Upper lobe of right lung (tissue), 1 donor: ENCODE data around the gene ATP5MC3. TPM values are rescaled to one million over a fixed set of nuclear protein-coding genes. Genes with fewer than 3 reads are reported as not detected.

Source experiments
- ATAC-seq: fragments of 200-7000 bp; cut with Tn5 transposase; one replicate; pipeline ENCODE4 v1.9.1; 2020; ENCODE audit warnings: mild to moderate bottlenecking, moderate library complexity
- DNase-seq: peaks from one replicate; pipeline ENCODE4 v3.0.0-alpha.2; 2020
- H3K27ac ChIP-seq: fragments of 200-600 bp; one replicate; pipeline ENCODE4 v1.8.0; 2022
- H3K27me3 ChIP-seq: fragments of 200-600 bp; one replicate; pipeline ENCODE4 v1.8.0; 2022; ENCODE audit warnings: mild to moderate bottlenecking
- H3K36me3 ChIP-seq: fragments of 200-600 bp; one replicate; pipeline ENCODE4 v1.8.0; 2022
- H3K4me1 ChIP-seq: fragments of 200-600 bp; one replicate; pipeline ENCODE4 v1.8.0; 2022
- H3K4me3 ChIP-seq: fragments of 200-600 bp; one replicate; pipeline ENCODE4 v1.8.0; 2022; ENCODE audit warnings: mild to moderate bottlenecking
- H3K9me3 ChIP-seq: fragments of 200-600 bp; one replicate; pipeline ENCODE4 v1.8.0; 2022
- intact Hi-C: fragments of 100-400 bp; cut with DNase I; formaldehyde crosslinking; loops from one replicate; pipeline ENCODE4 v1.11.0; 2022
- total RNA-seq: library from RNA; stranded (reverse); fragmentation: NEBNext Ultra II Directional; extraction: Animal tissue kit (Norgen Biotek cat#: 25700); gene quantifications from one replicate; pipeline ENCODE4 v1.2.1, GENCODE V29; 2021
- TF ChIP-seq, protein P1 (sequence below): fragments of 200-600 bp; IDR thresholded peaks from one replicate; pipeline ENCODE4 v1.8.0; 2022; ENCODE audit warnings: antibody characterized with exemption
- donor health status: DM: no; HTN: yes; CAD: no; lungs with severe emphysema.

Gene ATP5MC3
- total RNA-seq, 1 donor from 2014 or later: 113 TPM

DNA sequence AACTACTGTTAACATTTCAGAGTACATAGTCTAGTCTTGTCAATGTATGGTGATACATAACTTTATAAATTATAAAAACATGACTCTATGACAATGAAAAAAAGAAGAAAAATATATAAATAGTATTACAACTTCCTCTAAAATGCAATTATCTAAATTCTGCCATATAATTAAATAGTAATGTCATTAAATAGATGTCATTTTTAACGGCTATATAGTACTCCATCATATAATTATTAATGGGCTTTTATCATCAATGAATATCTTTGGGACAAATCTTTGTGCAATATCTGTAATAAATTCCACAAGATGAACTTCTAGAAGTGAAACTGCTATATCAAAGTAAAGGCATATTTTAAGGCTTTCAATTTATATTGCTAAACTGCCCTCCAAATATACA is 38.3 kb downstream of the ATP5MC3 start:
- peaks cover 4% of the 10 kb centered on the region for H3K36me3 ChIP-seq
- TF ChIP-seq, protein P1, sequence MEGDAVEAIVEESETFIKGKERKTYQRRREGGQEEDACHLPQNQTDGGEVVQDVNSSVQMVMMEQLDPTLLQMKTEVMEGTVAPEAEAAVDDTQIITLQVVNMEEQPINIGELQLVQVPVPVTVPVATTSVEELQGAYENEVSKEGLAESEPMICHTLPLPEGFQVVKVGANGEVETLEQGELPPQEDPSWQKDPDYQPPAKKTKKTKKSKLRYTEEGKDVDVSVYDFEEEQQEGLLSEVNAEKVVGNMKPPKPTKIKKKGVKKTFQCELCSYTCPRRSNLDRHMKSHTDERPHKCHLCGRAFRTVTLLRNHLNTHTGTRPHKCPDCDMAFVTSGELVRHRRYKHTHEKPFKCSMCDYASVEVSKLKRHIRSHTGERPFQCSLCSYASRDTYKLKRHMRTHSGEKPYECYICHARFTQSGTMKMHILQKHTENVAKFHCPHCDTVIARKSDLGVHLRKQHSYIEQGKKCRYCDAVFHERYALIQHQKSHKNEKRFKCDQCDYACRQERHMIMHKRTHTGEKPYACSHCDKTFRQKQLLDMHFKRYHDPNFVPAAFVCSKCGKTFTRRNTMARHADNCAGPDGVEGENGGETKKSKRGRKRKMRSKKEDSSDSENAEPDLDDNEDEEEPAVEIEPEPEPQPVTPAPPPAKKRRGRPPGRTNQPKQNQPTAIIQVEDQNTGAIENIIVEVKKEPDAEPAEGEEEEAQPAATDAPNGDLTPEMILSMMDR: no peak
- no peaks in the 10 kb centered on the region for H3K27me3 ChIP-seq
- DNase-seq: no peak
- intact Hi-C loops: no loop called here
- H3K4me3 ChIP-seq: no peak overlapping the region
- H3K27ac ChIP-seq: no peak overlapping the region
- H3K9me3 ChIP-seq: no peaks in the 10 kb centered on the region
- ATAC-seq: no peak
- no peaks in the 10 kb centered on the region for H3K4me1 ChIP-seq

DNA sequence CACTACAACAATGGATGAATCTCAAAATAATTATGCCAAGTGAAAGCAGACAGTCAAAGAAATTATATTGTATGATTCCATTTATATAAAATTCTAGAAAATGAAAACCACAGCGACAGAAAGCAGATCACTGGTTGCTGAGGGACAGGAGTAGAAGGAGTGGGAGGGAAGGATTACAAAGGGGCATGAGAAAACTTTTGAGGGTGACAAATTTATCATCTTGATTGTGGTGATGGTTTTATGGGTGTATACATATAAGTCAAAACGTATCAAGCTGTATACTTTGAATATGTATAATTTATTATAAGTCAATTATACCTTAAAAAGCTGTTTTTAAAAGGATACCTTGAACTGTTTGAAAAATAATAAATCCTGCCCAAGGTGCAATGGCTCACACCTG is 41.2 kb downstream of the ATP5MC3 start:
- TF ChIP-seq, protein P1: no peak
- Histone ChIP-seq H3K4me3 (no peak overlapping the region), H3K4me1 (no peaks in the 10 kb centered on the region), H3K9me3 (no peaks in the 10 kb centered on the region), H3K36me3 (peaks cover 4% of the 10 kb centered on the region), H3K27me3 (no peaks in the 10 kb centered on the region), H3K27ac (no peak overlapping the region)
- intact Hi-C loops: no loop called here
- ATAC-seq (no peak), DNase-seq (no peak)

DNA sequence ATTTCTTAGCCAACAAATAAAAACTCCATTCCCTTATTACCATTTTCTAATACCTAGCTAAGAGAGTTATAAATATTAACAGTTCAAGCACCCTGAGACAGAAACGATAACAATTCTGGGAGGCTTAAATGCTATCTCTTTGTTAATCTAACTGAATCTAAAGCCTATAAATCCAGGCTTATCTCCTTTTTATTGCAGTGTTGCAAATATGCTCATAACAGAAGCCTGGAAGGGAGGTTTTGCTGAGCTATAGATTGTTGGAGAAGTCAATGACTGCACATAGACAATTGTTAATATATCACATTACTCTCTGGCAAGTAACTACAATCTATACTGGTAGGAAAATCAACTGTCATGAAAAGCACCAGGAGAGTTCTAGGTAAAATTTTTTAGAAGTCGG is 43.7 kb downstream of the ATP5MC3 start:
- H3K4me3 ChIP-seq: no peak overlapping the region
- no peak for DNase-seq
- intact Hi-C loops: no loop called here
- H3K36me3 ChIP-seq: peaks cover 14% of the 10 kb centered on the region
- no peaks in the 10 kb centered on the region for H3K27me3 ChIP-seq
- H3K9me3 ChIP-seq: no peaks in the 10 kb centered on the region
- ATAC-seq: no peak
- H3K4me1 ChIP-seq: no peaks in the 10 kb centered on the region
- TF ChIP-seq, protein P1: no peak
- no peak overlapping the region for H3K27ac ChIP-seq

DNA sequence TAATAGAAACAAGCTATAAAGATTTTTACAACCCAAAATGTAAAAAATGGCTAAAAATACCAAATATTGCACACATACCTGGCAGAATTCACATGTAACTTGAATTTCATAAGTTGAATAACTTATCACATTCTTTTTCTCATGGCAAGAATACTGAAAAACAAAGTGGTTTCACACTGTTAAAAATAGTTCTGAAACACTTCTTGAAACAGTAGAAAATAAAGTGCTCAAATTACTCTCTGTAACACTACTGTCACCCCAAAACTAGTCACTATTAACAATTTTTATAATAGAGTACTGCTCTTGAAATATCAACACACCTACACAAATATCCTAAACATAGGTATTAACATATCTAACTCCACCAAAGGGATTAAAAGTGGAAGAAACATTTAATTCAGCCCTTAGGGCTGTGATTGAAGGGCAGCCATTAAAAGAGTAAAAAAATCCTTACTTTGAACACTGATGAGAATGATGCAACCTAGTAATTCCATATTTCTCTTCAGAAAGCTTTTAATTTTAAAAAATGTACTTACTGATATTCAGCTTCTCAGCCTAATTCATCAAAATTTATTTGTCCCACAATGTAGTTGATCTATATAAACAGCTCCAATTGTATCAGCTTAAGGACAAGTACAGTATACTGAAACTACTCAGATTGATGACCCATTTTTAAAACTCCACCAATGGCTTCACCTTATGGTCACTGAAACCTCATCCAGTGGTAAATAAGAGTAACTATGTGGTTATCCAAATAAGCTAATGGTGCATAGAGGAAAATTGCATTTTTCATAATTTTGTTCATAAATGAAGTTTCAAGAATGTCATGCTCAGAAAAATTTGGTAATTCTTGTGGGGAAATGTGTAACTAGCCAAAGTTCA is 44.9 kb downstream of the ATP5MC3 start:
- H3K4me3 ChIP-seq: no peak overlapping the region
- H3K27ac ChIP-seq: no peak overlapping the region
- DNase-seq (no peak), ATAC-seq (no peak)
- TF ChIP-seq, protein P1: no peak
- peaks cover 14% of the 10 kb centered on the region for H3K36me3 ChIP-seq
- intact Hi-C loops: no loop called here
- H3K4me1 ChIP-seq: no peaks in the 10 kb centered on the region
- no peaks in the 10 kb centered on the region for H3K27me3 ChIP-seq
- H3K9me3 ChIP-seq: no peaks in the 10 kb centered on the region

DNA sequence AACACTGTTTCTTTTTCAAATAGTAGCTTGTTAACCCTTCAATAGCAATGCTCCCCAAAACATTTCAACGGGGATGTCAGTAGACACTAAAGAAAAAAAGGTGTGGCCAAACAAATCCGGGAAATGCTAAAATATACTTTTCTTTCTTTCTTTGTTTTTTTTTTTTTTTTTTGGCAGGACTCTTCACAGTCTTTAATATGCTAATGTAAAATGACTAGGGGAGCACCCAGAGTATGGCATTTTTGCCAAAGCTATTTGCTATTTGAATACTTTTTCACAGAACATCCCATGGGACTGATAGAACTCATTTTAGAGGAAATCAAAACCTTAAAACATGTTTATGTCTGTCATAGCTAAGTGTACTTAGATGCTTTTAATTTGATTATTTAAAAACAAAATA is 45.6 kb downstream of the ATP5MC3 start:
- Histone ChIP-seq H3K27ac (no peak overlapping the region), H3K27me3 (no peaks in the 10 kb centered on the region), H3K9me3 (no peaks in the 10 kb centered on the region), H3K4me3 (no peak overlapping the region), H3K36me3 (peaks cover 14% of the 10 kb centered on the region), H3K4me1 (no peaks in the 10 kb centered on the region)
- no peak for DNase-seq
- no peak for ATAC-seq
- intact Hi-C loops: no loop called here
- TF ChIP-seq, protein P1: no peak
